Activated T-helper 1 cell treated with anti-CD3 and anti-CD28 coated beads, Interleukin-2, amount 50 U/mL, for 16 hours (primary cell): ENCODE data around the gene NDUFS2.
"Not testable (repeated sequence)": the region's sequence is repeated elsewhere in the genome, so short reads cannot be mapped to it uniquely, and the experiment has no call there.

Source experiments
- DNase-seq, 2 donors: peaks; one replicate each; pipeline ENCODE4 v3.0.0-alpha.2; 2020; ENCODE audit warnings: low read depth in 1 of 2, low spot score in 1 of 2

NDUFS2 gene

DNA sequence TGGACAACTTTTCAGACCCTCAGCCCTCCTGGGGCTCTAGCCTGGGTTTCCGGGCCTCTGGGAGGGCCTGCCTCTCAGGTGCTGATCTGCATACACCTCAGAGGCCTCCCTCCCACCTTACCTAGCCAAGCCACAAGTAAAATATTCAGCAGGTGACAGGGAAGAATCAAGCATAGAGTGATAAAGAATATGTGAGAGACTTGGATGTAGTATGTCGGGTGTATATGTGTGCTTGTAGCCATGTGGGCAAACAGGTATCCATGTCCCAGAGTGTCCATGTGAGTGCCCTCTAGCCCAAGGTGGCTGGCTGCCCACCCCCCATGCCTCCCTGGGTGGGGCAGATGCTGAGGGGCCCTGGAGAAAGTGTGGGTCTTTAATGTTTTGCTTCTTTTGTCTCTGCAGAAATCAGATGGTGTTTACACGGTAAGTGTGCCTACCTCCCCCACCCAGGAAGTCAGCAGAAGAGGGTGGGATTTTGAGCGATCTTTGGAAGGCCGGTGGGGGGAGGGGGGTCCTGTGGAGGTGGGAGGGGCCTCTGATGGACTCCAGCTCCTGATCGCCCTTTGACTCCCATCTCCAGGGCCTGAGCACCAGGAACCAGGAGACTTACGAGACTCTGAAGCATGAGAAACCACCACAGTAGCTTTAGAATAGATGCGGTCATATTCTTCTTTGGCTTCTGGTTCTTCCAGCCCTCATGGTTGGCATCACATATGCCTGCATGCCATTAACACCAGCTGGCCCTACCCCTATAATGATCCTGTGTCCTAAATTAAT lies 16.3 kb downstream of the NDUFS2 start:
- no peak for DNase-seq

DNA sequence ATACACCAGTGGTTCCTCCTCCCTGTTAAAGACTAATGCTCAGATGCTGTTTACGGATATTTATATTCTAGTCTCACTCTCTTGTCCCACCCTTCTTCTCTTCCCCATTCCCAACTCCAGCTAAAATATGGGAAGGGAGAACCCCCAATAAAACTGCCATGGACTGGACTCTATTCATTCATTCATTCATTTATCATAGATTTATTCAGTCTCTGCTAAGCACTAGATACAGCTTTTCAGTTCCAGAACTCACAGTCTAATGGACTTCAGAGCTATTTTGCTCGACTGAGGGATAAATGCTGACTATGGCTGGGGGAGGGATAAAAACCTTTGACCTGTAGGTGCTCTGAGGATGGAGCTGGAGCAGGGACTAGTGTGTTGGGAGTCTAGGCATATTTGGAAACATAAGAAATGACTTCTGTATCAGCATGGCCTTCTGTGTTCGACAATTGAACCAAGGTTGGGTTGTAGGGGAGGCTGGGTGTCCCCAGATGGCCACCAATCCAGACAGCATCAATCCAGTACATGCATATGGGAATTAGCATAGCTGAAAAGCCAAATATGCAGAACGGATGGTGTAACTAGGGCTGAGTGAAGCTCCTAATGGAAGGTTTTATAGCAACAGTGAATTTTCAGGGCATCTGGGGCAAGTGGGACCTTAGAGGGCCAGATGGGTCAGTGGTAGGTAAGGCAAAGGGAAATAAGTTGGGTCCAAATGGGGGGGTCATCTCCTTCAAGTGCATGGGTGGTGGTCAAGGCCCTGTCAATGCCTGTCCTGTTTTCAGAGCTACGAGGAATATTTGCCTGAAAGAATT lies 17.1 kb downstream of the NDUFS2 start:
- no peak for DNase-seq

DNA sequence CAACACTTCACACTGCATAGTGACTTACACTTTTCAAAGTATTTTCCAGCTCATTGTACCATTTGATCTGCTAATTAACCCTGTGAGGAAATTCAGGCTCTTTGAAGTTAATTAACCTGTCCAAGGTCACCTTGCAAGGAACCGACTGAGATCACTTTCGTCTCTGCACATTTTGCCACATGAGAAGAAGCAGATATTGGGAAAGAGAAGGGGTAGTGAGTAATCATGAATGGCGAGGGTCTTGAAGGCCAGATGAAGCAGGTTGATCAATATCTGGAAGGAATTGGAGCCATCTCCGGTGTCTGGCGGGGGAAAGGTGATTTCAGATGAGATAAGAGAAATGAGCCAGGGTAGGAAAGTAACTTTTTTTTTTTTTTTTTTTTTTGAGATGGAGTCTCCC lies 17.8 kb downstream of the NDUFS2 start:
- no peak for DNase-seq

DNA sequence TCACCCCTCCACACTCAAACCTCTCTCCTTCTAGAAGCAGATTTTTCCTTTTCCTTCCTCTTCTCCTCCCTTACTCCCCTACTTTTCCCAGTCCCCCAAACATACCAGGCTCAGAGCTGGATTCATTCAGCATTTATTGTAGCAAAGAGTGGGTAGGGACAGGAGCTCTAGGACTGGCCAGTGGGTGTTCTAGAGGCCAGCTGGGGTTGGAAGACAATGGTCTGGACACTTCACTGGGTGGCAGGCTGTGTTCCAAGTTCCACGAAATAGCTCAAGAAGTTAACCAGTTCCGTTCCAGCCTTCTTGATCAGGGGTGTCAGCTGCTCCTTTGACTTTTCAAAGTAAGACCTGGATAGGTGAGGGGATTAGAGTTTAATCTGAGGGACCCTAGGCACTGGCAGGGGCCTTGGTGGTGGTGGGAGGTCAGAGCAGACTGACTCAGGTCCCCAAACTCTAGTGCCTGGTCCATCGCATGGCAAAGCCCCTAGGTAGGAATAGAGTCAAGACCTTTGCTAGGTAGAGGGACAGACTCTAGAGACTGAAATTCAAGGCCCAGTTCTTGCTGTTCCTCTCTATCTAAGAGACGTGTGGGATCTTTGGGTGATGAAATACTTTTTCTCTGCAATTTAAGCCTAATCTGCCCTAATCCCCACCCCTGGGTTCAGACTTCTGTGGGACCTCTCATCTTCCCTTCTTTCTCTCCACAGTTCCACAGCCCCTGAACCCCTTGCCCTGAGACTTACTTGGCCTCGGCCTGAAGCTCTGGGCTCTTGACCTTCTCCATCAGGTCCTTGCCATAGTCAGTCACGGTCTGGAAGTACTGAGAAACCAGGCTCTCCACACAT lies 20.2 kb downstream of the NDUFS2 start:
- DNase-seq: no peak

DNA sequence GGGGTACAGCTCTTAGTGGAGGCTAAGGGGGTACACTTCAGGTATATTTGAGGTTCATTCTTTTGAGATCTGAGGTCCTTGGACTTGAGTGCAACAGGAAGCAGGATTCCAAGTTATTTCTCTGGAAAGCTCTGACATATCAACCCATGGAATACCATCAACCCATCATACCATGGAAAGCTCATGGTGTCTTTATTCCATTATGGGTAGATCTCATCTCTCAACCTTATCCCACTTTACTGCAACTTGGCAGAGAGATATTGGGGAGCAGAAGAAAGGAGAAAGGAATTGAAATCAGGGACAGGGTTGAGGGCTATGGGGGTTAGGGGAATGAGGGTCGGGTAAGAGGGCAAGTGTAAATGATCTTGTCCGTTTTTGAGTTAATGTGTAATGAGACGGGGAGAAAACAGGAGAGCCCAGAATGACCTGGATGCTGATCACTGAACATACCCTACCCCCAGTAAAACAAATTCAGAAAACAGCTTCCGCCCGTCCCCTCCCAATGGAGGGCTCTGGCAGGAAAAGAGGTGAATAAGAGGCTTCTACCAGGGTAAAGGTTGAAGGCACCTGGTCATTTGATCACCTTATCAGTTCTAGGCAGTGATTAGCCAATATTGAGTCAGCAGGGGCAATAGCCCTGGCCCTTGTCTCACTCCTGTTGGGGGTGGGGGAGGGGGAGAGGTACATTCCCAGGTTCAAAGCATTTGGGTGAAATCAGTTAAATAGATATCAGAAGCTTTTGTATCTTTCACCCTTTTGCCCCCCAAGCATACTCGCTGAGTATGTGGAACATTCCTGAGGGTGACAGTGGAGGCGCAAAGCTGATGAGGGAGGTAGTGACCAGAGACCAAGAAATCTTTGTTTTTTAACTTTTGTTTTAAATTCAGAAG lies 21.9 kb downstream of the NDUFS2 start:
- no peak for DNase-seq

DNA sequence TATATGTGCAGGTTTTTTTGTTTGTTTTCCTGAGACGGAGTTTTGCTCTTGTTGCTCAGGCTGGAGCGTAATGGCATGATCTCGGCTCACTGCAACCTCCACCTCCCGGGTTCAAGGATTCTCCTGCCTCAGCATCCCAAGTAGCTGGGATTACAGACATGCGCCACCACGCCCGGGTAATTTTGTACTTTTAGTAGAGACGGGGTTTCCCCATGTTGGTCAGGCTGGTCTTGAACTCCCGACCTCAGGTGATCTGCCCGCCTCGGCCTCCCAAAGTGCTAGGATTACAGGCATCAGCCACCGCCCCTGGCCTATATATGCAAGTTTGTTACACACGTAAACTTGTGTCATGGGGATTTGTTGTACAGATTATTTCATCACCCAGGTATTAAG lies 22.5 kb downstream of the NDUFS2 start:
- DNase-seq: not testable (repeated sequence)

DNA sequence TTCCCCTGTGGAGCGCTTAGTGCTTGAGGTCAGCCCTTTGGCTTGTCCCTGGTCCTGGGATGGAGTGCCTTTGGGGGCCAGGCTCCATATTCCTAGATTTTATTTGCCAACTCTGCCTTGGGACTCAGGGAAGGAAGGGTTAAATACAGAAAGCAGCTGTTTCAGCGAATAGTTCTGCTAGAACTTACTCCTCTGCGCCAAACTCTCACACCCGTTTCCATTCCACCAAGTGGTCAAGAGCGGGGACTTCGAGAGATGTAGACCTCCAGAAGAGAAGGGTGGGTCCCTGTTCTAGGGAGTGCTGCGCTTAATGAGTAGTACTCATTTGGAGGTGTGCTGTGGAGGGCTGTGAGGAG lies 23.0 kb downstream of the NDUFS2 start:
- DNase-seq: no peak

DNA sequence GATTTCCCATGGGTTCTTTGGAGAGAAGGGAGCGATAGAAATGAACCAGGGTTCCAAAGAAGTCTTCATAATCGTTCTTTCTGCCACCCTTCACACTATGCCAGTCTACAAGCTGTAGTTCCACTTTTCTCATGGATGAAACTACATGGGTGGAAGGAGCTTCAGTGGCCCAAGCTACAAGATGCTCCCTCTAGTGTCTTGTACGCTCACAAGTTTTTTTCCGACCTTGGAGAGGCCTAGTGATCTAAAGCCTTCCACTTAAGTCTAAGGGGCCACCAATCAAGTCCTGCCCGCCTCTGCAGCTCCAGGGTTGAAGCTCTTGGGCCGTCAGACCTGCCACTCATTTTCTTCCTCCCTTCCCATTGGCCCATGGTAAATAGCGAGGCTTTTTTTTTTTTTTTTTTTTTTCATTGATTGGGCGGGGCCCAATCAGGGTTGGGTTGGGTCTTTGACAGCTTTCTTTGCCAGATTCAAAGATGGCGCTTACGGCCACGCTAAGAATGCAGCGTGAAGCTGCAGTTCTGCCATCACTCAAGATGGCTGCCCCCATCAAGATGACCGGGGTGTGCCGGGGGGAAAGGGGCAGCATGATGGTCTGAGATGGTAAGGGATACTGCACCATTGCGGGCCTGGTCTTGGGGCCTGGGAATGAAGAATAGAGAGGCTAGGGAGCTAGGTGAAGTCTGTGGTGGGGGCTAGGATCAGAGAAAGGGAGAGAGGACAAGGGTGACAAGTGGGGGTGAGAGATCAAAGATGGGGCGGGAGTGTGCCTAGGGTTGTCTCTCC lies 23.6 kb downstream of the NDUFS2 start, which contains the start of gene TOMM40L:
TSS of gene TOMM40L (plus strand) at position 527 of the 786 bp plus-strand sequence. CDS start 430 bp downstream, outside the sequence.
- DNase-seq: peak; percentile 59 to 80

DNA sequence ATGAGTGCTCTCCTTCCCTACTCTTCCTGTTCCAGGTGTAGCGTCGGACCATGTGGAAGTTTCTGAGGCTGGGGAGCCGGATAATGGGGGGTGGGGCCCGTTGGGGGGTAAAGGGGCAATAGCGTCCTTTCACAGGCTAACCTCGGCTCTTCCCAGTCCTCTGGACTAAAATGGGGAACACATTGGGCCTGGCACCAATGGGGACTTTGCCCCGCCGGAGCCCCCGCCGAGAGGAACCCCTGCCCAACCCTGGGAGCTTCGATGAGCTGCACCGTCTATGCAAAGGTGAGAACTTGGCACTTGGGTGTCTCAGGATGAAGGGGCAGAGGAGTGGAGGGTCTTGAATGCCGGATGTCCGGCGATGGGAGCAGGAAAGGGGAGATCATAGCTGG lies 24.1 kb downstream of the NDUFS2 start:
- DNase-seq: no peak

DNA sequence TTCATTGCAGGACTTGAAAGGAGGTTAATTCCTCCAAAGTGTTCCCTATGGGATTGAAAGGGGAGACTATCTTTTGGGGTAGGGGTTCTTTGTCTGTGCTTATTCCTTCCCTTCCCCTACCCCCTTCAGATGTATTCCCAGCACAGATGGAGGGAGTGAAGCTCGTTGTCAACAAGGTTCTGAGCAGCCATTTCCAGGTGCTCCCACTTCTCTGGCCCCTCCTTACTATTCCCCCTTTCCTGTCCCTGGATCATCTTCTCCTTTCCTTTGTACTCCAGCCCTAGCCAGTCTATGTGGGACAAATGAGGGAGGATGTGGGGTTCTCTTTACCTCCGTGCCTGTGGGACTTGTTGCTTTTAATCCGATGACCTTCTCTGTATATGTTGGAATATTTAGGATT lies 24.6 kb downstream of the NDUFS2 start:
- DNase-seq: no peak

DNA sequence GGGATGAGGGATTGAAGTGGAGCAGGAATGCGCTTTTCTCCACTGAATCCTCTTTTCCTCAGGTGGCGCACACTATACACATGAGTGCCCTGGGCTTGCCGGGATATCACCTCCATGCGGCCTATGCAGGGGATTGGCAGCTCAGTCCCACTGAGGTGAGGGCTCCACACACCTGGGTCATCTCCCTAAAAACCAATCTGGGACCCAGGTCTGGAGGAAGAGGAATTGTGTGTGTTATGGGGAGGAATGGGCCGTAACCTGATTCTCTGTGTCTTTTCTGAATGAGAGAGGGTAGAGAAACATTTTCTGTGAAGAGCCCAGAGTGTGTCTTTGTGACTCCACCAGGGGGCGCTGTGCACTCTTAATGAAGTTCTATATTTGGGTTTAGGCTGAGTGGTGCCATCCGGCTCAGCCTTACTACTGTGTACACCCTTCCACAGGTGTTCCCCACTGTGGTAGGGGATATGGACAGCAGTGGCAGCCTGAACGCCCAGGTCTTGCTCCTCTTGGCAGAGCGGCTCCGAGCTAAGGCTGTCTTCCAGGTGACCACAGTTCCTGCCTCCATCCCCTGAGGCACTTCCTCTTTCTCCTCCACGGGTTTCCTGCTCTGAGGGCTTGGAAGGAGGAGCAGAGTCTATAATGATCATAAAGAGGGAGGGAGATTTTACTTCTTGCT lies 25.2 kb downstream of the NDUFS2 start:
- DNase-seq: peak; percentile 75 to 89

DNA sequence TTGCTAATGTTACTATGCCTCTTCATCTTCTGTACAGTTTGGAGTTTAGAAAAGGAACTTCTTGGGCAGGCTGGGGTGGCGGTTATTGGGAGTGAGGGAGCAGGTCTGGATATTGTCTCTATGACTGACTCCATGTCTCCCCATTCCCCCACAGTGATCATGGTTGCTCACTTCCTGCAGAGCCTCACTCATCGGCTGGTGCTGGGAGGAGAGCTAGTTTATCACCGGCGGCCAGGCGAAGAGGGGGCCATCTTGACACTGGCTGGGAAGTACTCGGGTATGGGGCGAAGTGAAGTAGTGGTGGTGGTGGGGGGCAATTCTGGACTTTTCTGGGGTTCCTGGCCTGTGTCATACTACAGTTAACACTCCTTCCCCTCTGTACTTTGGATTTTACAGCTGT lies 25.9 kb downstream of the NDUFS2 start:
- no peak for DNase-seq

DNA sequence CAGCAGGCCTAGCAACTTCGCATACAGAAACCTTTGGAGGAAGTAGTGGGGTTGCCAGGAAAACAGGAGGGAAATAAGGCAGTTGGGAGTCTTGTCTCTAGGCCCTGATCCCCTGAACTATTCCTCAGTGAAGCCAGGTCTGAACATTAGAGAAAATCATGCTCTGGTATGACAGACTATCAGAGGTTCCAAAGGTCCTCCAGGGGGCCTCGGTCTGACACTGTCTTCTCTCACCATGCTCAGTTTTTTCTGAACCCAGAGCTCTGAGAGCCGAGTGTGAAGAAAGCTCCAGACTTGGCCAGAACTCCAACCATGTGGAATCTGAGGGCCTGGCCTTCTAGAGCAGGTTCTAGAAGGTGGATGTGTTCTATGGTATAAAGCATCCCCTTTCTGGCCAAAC lies 27.7 kb downstream of the NDUFS2 start:
- no peak for DNase-seq

DNA sequence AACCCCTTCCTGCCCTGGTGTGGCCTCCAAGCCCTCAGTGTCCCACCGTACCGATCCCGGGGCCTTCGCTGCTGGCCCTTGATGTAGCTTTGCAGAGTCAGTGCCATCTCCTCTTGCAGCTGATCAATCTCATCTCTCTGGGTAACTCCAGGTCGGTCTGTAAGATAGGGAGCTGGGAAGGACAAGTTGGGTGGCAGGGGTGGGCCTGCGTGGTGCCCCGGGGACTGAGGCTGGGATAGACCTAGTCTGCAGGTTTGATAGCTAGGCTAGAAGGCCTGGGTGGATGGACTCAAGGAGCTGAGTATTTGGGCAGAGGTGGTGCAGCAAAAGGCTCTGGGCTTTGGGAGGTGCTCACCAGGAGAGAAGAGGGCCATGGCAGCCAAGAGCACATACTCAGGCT lies 28.6 kb downstream of the NDUFS2 start:
- DNase-seq: no peak

DNA sequence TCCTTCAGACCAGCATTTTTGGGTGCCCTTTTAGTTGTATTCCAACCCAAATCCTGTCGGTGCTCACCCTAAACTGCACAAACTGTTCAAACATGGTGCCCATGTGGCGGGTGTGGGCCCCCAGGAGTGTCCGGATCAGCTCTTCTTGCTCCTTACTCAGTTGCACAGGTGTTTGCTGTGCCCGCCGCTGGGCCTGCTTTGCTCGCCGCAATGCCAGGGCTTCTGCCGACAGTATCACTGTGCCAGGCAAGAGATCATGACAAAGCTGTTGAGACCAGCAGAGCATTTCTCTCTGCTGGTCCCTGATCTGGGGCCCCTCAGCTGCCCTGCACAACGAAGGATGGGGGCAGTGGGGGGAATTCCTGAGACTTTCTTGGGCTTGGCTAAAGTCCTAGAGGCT lies 30.9 kb downstream of the NDUFS2 start:
- no peak for DNase-seq

DNA sequence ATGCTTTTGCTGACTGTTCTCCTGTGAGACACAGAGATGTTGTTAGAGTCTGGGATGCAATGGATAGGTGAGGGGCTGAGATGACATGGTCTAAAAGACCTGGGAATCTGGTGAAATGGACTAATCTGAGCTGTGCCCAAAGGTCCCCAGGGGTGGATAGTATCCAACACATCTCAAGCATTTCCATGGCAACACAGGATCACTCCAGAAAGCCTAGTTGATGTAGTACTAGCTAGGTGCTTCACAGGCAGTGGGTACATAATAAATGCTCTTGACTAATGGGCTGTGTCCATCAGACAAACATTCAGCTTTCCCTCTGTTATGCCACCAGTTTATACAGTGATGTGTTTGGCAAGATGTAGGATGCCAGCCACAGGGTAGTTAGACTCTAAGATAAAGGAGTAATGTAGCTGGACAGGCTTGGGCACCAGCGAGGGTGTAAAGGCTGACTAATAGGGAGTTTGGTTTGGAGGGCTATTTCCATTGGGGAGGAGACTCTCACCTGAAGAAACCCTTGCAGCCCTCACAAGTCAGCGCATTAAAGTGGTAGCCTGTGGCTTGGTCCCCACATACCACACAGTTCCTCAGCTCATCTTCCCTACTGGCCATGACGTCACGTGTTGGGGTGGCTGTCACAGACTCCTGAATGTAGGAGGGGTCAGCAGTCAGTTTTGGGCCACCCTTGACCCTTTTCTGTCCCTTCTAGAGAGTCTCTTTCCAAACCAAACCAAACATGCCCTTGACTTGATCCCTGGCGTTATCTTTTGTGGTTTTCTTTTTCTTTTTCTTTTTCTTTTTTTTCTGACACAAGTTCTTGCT lies 34.0 kb downstream of the NDUFS2 start:
- DNase-seq: no peak

DNA sequence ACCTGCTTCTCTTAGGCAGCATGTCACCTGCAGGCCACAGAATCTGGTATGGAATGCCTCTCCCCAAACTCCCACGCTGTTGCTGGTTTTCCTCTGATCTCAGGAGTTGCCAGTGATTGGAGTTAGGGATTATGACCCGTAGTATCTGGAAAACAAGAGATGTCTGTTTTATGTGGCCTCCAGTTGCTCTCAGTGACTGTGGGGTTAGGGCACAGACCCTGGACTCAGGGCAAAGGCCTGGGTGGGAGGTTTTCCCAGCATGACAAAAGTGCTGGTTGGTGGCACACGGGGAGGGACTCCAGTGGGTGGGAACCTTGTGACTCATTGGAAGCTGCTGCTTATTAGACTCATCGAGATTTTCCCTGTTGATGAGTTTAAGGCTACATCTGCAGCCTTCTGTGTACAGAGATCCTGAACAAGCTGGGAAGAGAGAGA lies 35.9 kb downstream of the NDUFS2 start, which contains the start of gene NR1I3:
TSS of gene NR1I3 (minus strand) at position 165 of the 435 bp plus-strand sequence. CDS start 1,638 bp downstream, outside the sequence.
- DNase-seq: no peak

DNA sequence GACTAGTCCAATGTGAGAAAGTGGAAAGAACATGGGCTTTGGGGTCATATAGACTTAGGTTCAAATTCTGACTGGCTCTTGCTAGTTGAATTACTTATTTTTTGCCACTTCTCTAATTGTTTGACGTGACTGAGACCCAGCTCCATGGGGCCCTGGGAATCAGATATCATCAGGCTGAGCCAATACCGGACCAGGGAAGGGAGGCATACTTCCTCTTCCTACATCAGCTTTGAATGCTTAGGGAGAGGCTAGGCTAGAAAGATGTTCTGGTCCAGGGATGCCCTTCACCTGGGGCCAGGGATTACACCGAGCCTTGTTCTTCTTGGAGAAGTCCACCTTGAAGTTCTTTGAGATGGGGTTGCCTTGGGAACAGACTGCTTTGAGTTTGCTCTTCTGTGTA lies 39.5 kb downstream of the NDUFS2 start:
- DNase-seq: no peak
